IMR-90 (cell line): ENCODE results near the gene TNNI2.

ENCODE experiments used
- BHLHE40 ChIP-seq: fragments of 150-350 bp; IDR thresholded peaks from 2 replicates; pipeline ENCODE4 v1.6.1; 2016; ENCODE audit warnings: mild to moderate bottlenecking, low read depth, low read length
- CEBPB ChIP-seq: IDR thresholded peaks from 2 replicates; pipeline ENCODE4 v1.6.1; 2012; ENCODE audit warnings: low read depth, low read length, improper control_type of control experiment
- CTCF ChIP-seq: conservative IDR thresholded peaks from 2 replicates; pipeline ENCODE4 v1.5.1; 2012; ENCODE audit warnings: mild to moderate bottlenecking, low read depth, low read length, improper control_type of control experiment
- MAFK ChIP-seq: IDR thresholded peaks from 2 replicates; pipeline ENCODE4 v1.6.1; 2012; ENCODE audit warnings: low read depth, low read length, improper control_type of control experiment
- MXI1 ChIP-seq: IDR thresholded peaks from 2 replicates; pipeline ENCODE4 v1.6.1; 2012; ENCODE audit warnings: low read depth, mild to moderate bottlenecking, low read length, moderate library complexity, borderline replicate concordance

- TF ChIP-seq CTCF, result no peak
- TF ChIP-seq MXI1, result no peak
- TF ChIP-seq BHLHE40, result no peak
- TF ChIP-seq CEBPB, result no peak
- TF ChIP-seq MAFK, result no peak
Measured at GRCh38 chr11:1887451-1888346, 48.9 kb downstream of the TNNI2 start.
